Measurements from ENCODE around the gene JAKMIP2.

The JAKMIP2 gene

GRCh38 chr5:147675168-147675567, 107.4 kb downstream of the JAKMIP2 start:
- Histone ChIP-seq H3K36me3 (peaks cover 11% of the 10 kb centered on the region), H3K27me3 (no peaks in the 10 kb centered on the region), H3K9me3 (no peaks in the 10 kb centered on the region; the same call in 1 of the 2 replicates), H3K4me1 (peaks cover 10% of the 10 kb centered on the region), H3K4me3 (ENCODE audit: low read depth, low read length) (no peak overlapping the region)
- no peak for DNase-seq
- 0 out of 2 replicates have a peak, but pooled peaks have one; percentile 8 for TF ChIP-seq CTCF (IDR thresholded peaks at IDR 0.05; ENCODE audit: low read depth, low read length)

GRCh38 chr5:147674411-147674810, 108.1 kb downstream of the JAKMIP2 start:
- Histone ChIP-seq H3K4me1 (peaks cover 10% of the 10 kb centered on the region), H3K27me3 (no peaks in the 10 kb centered on the region), H3K9me3 (no peaks in the 10 kb centered on the region; the same call in 1 of the 2 replicates), H3K4me3 (ENCODE audit: low read depth, low read length) (no peak overlapping the region), H3K36me3 (peaks cover 11% of the 10 kb centered on the region)
- no peak for DNase-seq
- TF ChIP-seq CTCF (IDR thresholded peaks at IDR 0.05; ENCODE audit: low read depth, low read length): no peak

GRCh38 chr5:147673791-147674190, 108.7 kb downstream of the JAKMIP2 start:
- Histone ChIP-seq H3K36me3 (peaks cover 11% of the 10 kb centered on the region), H3K9me3 (no peaks in the 10 kb centered on the region; the same call in 1 of the 2 replicates), H3K4me3 (ENCODE audit: low read depth, low read length) (no peak overlapping the region), H3K4me1 (peaks cover 10% of the 10 kb centered on the region), H3K27me3 (no peaks in the 10 kb centered on the region)
- no peak for DNase-seq
- TF ChIP-seq CTCF (IDR thresholded peaks at IDR 0.05; ENCODE audit: low read depth, low read length): no peak

- Histone ChIP-seq H3K27me3 (no peaks in the 10 kb centered on the region), H3K4me3 (ENCODE audit: low read depth, low read length) (no peak overlapping the region), H3K4me1 (peaks cover 10% of the 10 kb centered on the region), H3K9me3 (no peaks in the 10 kb centered on the region; the same call in 1 of the 2 replicates), H3K36me3 (peaks cover 11% of the 10 kb centered on the region)
- DNase-seq: peak; percentile 68
- no peak for TF ChIP-seq CTCF (IDR thresholded peaks at IDR 0.05; ENCODE audit: low read depth, low read length)
These were observed 109.3 kb downstream of the JAKMIP2 start for GRCh38 chr5:147673266-147673665.

GRCh38 chr5:147671365-147671764, 111.2 kb downstream of the JAKMIP2 start:
- no peak for TF ChIP-seq CTCF (IDR thresholded peaks at IDR 0.05; ENCODE audit: low read depth, low read length)
- no peak for DNase-seq
- peaks cover 10% of the 10 kb centered on the region for H3K4me1 ChIP-seq
- peaks cover 11% of the 10 kb centered on the region for H3K36me3 ChIP-seq
- H3K27me3 ChIP-seq: no peaks in the 10 kb centered on the region
- H3K9me3 ChIP-seq: no peaks in the 10 kb centered on the region
- no peak overlapping the region for H3K4me3 ChIP-seq (ENCODE audit: low read depth, low read length)

GRCh38 chr5:147670815-147671214, 111.7 kb downstream of the JAKMIP2 start:
- Histone ChIP-seq H3K4me3 (ENCODE audit: low read depth, low read length) (no peak overlapping the region), H3K36me3 (peaks cover 11% of the 10 kb centered on the region)

More at GRCh38 chr5:147670815-147671214, 111.7 kb downstream of the JAKMIP2 start:
- Histone ChIP-seq H3K9me3 (no peaks in the 10 kb centered on the region), H3K4me1 (peaks cover 10% of the 10 kb centered on the region), H3K27me3 (no peaks in the 10 kb centered on the region)
- DNase-seq: no peak
- no peak for TF ChIP-seq CTCF (IDR thresholded peaks at IDR 0.05; ENCODE audit: low read depth, low read length)
